Dedifferentiated amniotic fluid mesenchymal stem cell (primary cell): ENCODE results near the gene THAP11.
"Not testable (repeated sequence)": the region's sequence is repeated elsewhere in the genome, so short reads cannot be mapped to it uniquely, and the experiment has no call there.

ENCODE experiments used
- DNase-seq: peaks from one replicate; pipeline ENCODE4 v3.0.0-alpha.2; 2016; ENCODE audit errors: extremely low spot score

The THAP11 gene

DNA sequence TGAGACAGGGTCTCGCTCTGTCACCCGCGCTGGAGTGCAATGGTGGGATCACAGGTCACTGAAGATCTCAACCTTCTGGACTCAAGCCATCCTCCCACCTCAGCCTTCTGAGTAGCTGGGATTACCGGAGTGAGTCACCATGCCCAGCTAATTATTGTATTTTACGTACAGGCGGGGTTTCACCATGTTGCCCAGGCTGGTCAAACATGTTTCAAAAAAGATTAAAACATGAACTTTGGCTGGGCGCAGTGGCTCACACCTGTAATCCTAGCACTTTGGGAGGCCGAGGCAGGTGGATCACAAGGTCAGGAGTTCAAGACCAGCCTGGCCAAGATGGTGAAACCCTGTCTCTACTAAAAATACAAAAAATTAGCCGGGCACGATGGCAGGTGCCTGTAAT lies 4.9 kb upstream of the THAP11 start:
- DNase-seq = not testable (repeated sequence)

DNA sequence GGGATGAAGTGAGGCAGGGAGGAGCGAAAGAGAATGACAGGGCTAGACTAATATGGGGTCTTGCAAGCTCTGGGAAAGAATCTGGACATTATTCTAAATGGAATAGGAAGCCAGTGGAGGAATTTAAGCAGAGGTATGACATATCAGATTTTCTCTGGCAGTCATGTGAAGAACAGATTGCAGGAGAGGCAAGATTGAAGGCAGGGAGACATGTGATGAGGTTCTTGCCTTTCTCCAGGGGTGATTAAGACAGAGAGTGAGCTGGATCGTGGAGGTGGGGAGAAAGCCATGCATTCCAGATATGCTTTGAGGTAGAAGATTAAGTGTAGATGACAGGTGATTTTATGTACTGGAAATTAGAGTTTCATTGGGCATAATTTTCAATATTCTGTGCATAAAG lies 4.3 kb upstream of the THAP11 start:
- no peak for DNase-seq

DNA sequence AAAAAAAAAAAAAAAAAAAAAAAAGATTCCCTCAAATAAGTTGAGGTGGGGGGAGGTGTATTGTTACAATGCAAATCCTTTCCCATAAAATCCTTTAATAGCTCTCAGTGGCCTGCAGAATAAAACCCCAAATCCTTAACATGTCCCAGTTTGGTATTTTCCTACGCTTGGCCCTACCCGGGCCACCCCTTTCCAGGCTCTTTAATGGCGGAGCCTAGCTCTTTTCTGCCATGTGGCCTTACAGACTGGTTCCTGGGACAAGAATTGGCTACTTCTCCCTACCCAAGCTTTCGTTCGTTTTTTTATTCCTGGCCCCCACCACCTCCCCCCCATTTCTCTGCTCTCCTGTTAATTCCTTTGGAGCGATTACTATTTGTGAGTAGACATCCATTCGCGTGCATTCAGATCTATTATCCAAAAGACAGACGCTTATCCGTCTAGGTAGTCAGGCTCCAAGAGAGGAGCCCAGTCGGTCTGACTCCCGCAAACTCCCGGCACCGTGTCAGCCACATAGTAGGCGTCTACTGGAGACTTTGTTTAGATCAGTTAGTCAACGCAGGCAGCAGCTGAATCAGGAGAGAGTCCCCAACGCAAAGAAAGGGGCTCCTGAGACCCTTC lies 813 bp upstream of the THAP11 start:
- DNase-seq = no peak

DNA sequence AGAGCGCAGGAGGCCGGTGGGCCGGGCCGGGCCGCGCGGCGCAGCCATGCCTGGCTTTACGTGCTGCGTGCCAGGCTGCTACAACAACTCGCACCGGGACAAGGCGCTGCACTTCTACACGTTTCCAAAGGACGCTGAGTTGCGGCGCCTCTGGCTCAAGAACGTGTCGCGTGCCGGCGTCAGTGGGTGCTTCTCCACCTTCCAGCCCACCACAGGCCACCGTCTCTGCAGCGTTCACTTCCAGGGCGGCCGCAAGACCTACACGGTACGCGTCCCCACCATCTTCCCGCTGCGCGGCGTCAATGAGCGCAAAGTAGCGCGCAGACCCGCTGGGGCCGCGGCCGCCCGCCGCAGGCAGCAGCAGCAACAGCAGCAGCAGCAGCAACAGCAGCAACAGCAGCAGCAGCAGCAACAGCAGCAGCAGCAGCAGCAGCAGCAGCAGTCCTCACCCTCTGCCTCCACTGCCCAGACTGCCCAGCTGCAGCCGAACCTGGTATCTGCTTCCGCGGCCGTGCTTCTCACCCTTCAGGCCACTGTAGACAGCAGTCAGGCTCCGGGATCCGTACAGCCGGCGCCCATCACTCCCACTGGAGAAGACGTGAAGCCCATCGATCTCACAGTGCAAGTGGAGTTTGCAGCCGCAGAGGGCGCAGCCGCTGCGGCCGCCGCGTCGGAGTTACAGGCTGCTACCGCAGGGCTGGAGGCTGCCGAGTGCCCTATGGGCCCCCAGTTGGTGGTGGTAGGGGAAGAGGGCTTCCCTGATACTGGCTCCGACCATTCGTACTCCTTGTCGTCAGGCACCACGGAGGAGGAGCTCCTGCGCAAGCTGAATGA lies 606 bp downstream of the THAP11 start:
- no peak for DNase-seq

DNA sequence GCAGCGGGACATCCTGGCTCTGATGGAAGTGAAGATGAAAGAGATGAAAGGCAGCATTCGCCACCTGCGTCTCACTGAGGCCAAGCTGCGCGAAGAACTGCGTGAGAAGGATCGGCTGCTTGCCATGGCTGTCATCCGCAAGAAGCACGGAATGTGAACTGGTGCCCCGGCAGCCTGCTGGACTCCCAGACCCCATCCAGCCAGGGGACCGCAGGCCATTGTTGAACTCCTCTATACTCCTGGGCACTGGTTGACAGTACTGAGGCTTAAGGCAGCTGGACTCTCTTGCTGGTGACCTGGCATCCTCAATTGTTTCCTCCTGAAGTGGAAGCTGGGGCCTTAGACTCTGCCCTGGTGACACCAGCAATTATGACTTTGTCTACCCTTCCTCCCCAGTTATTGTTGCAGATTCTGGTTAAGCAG lies 1.2 kb downstream of the THAP11 start:
- no peak for DNase-seq

DNA sequence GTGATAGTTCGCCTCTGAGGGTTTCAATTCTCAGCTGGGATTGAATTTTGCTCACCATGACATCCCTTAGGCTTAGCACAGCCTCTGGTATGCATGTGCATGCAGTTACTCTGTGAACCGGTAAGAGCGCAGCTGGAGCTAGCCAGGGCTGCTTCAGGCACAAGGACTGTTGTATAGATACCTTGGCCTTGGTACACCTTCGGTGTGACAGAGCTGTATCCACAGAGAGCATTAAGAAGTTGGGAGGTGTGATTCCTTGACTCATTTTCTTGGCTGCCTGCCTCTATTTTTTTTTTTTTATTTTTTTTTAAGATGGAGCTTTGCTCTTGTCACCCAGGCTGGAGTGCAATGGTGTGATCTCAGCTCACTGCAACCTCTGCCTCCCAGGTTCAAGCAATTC lies 2.4 kb downstream of the THAP11 start:
- no peak for DNase-seq

DNA sequence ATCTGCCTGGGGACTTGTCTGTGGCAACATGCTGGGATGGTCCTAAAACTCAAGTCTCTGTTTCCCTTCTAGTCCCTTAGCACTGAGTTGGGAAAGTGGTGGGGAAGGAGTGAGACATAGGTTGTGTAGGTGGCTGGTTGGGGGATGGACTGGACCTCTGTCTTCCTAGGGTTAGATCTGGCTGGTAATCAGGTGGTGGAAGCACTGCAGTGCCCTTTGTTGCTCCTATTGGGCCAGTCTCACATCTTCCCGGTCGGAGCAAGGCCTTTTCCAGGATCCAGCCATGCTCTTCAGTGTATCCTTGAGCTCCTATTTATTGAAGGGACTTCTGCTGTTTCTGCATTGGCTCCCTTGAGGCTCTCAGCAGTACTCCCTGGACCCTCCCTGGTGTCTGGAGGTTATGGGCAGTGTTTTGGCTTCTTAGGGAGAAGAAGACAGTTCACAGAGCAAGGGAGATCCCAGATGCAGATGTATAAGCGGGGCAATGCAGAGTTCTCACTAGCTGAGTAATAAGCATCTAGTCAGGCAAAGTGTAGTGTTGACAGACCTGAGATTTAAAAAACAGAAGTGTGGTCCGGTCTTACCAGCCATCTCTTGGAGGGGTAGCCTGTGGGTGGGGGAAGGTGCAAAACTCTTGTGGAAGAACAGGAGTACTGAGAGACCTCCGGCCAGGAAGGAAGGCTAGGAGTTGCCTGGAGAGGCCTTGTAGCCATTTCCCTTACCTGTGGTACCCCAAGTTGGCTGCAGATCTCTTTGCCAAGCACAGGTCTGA lies 3.4 kb downstream of the THAP11 start:
- no peak for DNase-seq

DNA sequence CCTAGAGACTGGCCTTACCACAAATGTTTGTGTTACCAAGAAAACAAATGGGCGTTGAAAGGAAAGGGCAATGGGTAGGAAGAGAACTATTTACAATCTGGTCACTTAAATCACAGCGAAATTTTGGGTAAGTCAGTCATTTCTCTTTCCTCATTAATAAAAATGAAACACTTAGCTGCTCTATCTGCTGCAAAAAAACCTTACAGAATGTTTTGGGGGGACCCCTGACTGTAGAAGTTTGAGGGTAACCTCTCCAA lies 3.9 kb downstream of the THAP11 start:
- no peak for DNase-seq

DNA sequence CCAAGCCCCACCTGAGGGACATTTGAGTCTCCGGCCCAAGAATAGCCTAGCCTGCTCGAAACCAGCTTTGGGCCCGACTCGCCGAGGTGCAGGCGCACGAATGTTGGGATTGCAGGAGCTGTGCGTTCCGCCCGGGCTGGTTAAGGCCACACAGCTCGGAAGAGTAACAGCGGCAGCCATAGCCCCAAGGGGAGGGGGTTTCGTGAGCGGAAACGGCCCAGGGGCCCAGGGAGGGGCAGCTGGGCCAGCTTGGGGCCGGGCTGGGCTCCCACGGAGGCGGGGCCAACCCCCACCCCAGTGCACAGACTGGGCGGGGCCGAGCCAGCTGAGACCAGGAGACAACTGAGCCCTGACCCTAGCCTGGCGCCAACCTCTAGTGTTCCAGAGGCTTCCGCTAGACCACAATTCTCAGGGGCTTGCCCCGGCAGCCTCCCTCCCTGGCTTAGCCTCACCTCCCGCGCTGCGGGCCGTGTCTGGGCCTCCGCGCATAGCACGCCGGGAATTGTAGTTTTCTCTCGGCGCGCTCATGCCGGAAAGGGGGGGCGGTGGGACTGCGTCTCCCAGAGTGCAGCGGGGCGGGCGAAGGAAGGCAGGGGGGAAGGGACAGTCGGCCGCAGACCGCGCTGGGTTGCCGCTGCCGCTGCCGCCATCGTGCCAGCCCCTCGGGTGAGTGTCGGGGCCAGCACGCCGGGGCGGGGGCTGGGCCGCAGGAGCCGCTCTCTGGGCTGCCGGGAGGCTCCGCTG lies 4.4 kb downstream of the THAP11 start, which contains the start of gene NUTF2:
TSS of gene NUTF2 (plus strand) at position 614 of the 744 bp plus-strand sequence. CDS start 18,198 bp downstream, outside the sequence.
- DNase-seq = peak; percentile 92

DNA sequence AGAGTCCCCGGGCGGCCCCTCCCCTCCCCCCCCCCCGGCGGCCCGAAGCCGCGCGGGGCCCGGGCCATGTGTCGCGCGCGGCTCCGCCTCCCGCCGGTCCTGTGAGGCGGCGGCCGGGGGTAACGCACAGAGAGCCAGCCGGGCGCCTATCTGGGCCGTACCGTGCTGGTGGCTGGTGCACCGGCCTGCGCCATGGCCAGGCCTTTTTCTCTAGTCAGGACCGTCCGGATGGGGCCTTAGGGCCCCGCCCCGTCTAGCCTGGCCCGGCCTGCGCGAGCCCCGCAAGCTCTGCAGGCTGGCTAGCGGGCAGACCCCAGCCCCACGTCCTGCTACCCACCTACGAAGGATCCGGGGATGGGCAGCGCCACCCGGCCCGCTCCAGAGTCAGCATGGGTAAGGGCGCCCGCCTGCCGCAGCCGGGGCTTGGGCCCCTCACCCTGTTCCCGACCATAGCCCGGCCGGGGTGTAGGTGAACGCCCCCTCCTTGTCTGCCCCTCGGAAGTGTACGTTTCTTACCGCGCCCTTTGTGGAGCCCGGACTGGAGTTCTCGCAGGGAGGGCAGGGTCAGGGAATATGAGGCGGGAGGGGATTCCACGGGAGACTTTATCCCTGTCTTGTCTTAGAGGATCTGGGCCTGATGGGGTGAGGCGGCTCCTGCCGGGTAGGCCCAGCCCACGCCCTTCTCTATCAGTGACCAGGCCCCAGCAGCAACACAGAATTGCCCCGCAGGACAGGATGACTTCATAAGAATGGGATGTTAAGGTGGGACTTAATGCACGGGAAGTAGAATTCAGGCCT lies 5.1 kb downstream of the THAP11 start, which contains the start of gene CENPT:
TSS of gene CENPT (minus strand) at position 630 of the 798 bp plus-strand sequence. CDS start 13,834 bp downstream, outside the sequence.
- DNase-seq = peak; percentile 40

DNA sequence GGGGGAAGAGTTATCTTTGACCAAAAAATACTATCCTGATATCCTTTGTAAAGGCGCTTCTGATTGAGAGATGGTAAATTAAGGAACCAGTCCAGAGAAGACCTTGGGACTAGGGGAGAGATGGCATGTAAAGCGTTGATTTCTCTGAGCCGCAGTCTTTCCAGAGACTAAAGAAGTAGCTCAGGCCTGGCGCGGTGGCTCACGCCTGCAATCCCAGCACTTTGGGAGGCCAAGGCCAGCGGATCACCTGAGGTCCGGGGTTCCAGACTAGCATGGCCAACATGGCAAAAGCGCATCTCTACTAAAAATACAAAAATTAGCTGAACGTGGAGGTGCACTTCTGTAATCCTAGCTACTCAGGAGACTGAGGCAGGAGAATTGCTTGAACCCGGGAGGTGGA lies 6.0 kb downstream of the THAP11 start:
- no peak for DNase-seq

DNA sequence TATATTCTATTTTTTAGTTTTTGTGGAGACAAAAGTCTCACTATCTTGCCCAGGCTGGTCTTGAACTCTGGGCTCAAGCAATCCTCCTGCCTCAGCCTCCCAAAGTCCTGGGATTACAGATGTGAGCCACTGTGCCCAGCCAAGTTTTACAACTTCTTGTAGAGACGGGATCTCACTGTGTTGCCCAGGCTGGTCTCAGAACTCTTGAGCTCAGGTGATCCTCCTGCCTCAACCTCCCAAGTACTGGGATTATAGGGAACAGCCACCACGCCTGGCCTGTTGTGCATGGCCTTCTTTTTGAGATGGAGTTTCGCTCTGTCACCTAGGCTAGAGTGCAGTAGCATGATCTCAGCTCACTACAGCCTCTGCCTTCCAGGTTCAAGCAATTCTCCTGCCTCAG lies 11.6 kb downstream of the THAP11 start:
- no peak for DNase-seq

DNA sequence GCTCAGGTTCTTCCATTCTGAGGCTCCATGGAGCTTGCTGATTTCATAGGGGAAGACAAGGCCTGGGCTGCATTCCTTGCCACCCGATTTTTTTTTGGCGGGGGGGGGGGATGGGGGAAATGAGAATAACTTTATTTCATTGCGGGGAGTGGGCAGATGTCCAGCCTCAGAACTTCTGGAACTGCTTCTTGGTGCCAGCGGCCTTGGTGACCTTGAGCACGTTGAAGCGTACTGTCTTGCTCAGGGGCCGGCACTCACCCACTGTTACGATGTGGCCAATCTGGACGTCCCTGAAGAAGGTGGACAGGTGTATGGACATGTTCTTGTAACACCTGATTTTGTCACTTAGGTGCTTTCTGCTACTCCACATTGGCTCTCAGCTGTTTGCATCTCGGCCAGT lies 13.7 kb downstream of the THAP11 start:
- DNase-seq = no peak

DNA sequence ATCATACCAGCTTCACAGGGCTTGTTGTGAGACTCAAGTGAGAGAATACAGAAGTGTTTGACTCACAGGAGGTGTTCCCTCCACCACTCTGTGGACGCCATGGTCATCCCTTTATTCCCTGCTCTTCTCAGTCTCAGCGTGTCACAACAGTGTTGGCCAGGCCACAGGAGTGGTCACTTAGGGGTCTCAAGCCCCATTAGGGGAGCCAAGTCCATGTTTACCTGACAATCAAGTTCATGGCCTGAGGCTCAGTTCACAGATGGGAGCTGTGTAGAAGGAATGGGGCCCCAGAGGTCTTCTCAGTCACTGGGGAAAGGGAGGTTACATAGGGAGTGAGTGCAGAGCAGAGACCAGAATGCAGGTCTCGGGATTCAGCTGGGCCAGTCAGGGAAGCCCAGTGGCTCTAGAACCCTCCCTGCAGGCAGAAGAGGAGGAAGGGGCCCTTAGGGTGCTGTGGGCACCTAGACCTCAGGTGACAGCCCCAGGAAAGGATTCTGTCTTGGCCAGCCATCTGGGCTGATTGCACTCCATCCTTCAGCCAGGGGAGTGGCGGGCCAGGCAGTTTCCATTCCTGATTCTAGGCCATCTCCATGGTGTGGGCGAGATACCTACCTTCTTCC lies 14.9 kb downstream of the THAP11 start:
- no peak for DNase-seq

DNA sequence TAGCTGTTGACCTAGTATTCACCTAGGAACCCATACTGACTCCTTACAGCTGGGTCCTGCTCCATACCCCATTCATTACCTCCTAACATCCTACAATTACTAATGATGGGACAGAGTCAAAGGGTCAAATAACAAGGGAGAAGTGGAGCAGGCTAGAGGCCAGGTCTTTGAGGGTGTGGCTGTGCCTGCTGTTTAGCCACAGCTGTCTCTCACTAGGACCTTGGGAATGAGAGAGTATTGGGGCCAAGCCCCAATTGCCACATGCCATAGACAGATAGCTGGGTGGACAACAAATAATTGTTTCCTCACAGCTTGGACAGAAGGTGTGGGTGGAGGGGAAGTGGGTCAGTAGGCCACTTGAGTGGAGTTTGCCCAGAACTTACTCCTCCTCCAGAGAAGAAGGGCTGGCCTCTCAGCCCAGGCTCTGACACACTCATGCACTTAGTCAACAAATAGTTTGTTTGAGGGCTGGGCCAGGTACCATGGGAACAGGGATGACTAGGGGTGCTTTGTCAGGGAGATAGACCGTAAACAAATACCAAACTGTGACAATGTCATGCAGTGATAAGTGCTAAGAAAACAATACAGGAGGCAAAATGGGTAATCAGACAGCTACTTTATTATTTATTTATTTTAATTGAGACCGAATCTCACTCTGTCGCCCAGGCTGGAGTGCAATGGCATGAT lies 15.6 kb downstream of the THAP11 start:
- DNase-seq = peak; percentile 91

DNA sequence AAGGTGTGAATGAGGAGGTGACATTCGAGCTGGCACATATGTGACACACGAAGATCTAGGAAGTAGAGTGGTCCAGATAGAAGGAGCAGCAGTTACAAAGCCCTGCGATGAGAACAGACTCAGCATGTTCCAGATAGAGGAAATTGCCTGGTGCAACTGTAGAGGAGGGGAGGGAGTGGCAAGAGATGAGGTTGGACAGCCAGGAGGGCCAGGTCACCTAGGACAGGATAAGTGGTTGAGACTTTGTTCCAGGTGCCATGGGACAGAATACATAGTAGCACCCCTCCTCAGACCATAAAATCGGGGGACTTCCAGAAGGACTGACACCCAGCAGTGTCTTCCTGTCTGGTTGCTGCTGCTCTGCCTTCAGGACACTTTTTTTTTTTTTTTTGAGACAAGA lies 16.4 kb downstream of the THAP11 start:
- DNase-seq = no peak

DNA sequence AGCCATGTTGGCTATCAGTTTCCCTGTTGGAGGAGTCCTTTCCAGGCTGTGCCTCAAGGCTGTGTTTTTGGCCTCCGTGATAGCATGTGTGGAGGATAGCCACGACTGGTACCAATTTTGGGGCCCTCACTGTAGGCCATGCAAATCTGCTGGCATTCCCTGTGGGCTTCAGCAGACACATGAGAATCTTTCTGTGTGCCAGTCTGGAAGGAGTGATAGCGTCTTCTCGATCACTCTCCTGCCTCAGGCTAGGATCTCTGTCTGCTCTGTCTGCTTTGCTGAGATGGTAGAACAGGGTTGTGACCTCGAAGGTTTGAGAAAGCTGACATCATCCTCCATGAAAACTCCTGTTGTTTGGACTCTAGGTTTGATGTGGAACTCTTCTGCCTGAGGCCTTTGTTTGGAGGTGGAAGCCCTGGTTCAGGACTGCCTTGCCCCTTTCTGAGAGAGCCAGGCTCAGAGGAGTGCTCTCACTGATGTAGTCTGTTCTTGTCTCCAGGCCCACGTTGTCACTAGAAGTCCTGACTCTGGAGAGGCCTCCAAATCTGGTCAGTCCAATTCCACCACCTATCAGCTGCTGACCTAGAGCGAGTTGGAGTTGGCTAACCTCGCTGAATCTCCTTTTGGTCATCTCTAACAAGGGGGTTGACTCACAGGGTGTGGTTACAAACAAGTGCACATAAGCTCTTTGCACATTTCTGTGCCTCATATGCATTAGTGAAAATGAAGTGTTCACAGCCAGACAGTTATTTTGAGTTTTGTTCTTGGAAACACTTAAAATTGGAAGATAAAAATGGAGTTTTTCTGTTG lies 18.7 kb downstream of the THAP11 start:
- peak; percentile 18 for DNase-seq

DNA sequence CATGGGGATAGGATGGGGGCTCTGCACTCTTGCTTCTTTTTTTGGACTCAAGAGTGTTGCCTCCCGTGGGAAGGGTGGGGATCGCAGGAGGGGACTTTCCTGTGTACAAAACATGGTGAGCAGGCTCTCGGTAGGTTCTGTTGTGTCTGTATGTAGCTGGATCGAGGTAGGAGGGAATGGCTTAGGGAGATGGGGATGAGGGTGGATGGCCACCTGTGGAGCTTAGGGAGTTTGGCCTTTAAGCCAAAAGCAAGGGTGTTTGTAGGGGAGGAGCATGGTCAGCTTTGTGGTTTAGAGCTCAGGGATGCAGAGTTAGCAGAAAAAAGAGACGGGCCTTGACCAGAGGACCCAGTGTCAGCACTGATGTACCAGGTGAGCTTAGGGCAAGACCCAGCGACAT lies 19.8 kb downstream of the THAP11 start:
- no peak for DNase-seq
